BE2C (cell line): ENCODE results near the gene PDZD8.

ENCODE experiments used
- DNase-seq: peaks from one replicate; pipeline ENCODE4 v3.0.0-alpha.2; 2020
- H3K27me3 ChIP-seq: fragments of 250-450 bp; sonication (Bioruptor Pico); 2 replicates; pipeline ENCODE4 v1.5.1; 2020; ENCODE audit warnings: mild to moderate bottlenecking
- H3K36me3 ChIP-seq: fragments of 250-450 bp; sonication (Bioruptor Pico); 2 replicates; pipeline ENCODE4 v1.5.1; 2020; ENCODE audit warnings: mild to moderate bottlenecking
- H3K4me1 ChIP-seq: fragments of 250-450 bp; sonication (Bioruptor Pico); 2 replicates; pipeline ENCODE4 v1.5.1; 2020
- H3K4me3 ChIP-seq: 2 replicates; pipeline ENCODE4 v1.5.1; 2011; ENCODE audit warnings: low read depth, low read length
- H3K9me3 ChIP-seq: fragments of 250-450 bp; sonication (Bioruptor Pico); 2 replicates; pipeline ENCODE4 v1.5.1; 2020
- CTCF ChIP-seq: IDR thresholded peaks from 2 replicates; pipeline ENCODE4 v1.5.1; 2012; ENCODE audit warnings: mild to moderate bottlenecking, low read depth, low read length

PDZD8 gene

GRCh38 chr10:117339578-117339977, 35.7 kb downstream of the PDZD8 start:
- TF ChIP-seq CTCF = no peak
- Histone ChIP-seq H3K9me3 (no peaks in the 10 kb centered on the region), H3K27me3 (no peaks in the 10 kb centered on the region), H3K4me3 (no peak overlapping the region), H3K36me3 (no peaks in the 10 kb centered on the region), H3K4me1 (no peaks in the 10 kb centered on the region)
- DNase-seq = no peak

DNA sequence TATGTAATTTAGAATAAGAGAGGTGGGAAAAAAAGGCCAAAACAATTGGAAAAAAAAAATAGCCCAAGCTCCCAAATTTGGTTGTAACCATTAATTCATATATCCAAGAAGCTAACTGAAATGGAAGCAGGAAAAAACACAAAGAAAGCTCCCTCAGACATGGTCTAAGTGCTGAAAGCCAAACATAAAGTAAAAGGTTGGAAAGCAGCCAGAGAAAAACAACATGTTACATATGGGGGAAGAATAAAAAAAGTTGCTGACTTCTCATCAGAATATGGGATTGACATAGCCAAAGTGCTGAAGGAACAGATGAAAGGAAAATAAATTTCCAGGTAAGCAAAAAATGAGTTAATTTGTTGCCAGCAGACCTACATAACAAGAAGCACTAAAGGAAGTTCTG, 40.3 kb downstream of the PDZD8 start:
- H3K36me3 ChIP-seq = no peaks in the 10 kb centered on the region

DNA sequence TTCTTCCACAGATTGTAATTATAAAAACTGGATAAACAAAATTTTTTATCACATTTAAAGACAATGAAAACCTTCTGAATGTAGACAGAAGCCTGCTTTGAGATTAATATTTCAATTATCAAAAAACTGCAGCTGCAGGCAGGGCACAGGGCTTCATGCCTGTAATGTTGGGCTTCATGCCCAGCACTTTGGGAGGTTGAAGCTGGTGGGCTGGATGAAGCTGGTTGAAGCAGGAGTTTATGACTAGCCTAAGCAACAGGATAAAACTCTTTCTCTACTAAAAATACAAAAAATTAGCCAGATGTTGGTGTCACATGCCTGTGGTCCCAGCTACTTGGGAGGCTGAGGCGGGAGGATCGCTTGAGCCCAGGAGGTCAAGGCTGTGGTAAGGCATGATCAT, 41.2 kb downstream of the PDZD8 start:
- no peak overlapping the region for H3K4me3 ChIP-seq
- no peaks in the 10 kb centered on the region for H3K36me3 ChIP-seq
- H3K4me1 ChIP-seq = no peaks in the 10 kb centered on the region
- H3K27me3 ChIP-seq = no peaks in the 10 kb centered on the region
- no peaks in the 10 kb centered on the region; the same call in 1 of the 2 replicates for H3K9me3 ChIP-seq
- TF ChIP-seq CTCF = no peak
- no peak for DNase-seq

More for the DNA sequence above, 40.3 kb downstream of the PDZD8 start:
- H3K4me3 ChIP-seq = no peak overlapping the region
- no peak for DNase-seq
- no peaks in the 10 kb centered on the region; the same call in 1 of the 2 replicates for H3K9me3 ChIP-seq
- no peak for TF ChIP-seq CTCF
- no peaks in the 10 kb centered on the region for H3K4me1 ChIP-seq
- H3K27me3 ChIP-seq = no peaks in the 10 kb centered on the region

GRCh38 chr10:117327262-117327661, 48.0 kb downstream of the PDZD8 start:
- Histone ChIP-seq H3K4me1 (no peaks in the 10 kb centered on the region), H3K27me3 (no peaks in the 10 kb centered on the region), H3K36me3 (no peaks in the 10 kb centered on the region), H3K4me3 (no peak overlapping the region), H3K9me3 (no peaks in the 10 kb centered on the region)
- DNase-seq = no peak
- TF ChIP-seq CTCF = no peak

GRCh38 chr10:117324367-117324766, 50.9 kb downstream of the PDZD8 start:
- TF ChIP-seq CTCF = no peak
- no peaks in the 10 kb centered on the region for H3K27me3 ChIP-seq
- H3K36me3 ChIP-seq = no peaks in the 10 kb centered on the region
- no peak overlapping the region for H3K4me3 ChIP-seq
- H3K4me1 ChIP-seq = no peaks in the 10 kb centered on the region
- no peaks in the 10 kb centered on the region for H3K9me3 ChIP-seq
- no peak for DNase-seq

DNA sequence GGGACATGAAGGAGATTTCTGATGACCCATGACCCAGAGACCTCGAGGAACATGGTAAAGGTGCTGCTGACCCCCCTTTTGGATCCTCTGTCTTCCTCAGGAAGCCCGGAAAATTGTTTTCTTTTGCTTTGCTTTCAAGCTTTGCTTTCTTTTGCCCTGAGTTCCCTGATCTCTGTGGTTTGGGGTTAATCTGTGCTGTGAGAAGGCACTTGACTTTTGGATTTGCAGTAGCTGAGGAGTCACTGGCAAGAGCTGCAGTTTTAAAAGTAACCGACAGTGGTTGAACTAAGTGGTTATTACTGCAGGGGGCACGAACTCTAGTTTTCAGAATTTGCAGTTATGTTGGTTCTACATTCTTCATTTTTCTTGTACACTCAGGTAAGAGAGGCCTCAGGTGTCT, 53.0 kb downstream of the PDZD8 start:
- no peak for TF ChIP-seq CTCF
- Histone ChIP-seq H3K4me1 (no peaks in the 10 kb centered on the region), H3K4me3 (no peak overlapping the region), H3K9me3 (no peaks in the 10 kb centered on the region), H3K36me3 (no peaks in the 10 kb centered on the region), H3K27me3 (no peaks in the 10 kb centered on the region)
- DNase-seq = no peak
